HEK293 (cell line): ENCODE data around the gene MTOR.
A peak's percentile ranks its signal among the peaks of the same experiment; 100 is the strongest.
"Not testable (repeated sequence)": the region's sequence is repeated elsewhere in the genome, so short reads cannot be mapped to it uniquely, and the experiment has no call there.

Experiments
- CTCF ChIA-PET: fragments of 350-600 bp; formaldehyde crosslinking; extraction: SDS; loops from one replicate; lab custom pipeline; 2021; ENCODE audit warnings: antibody characterized with exemption; lab: Yijun Ruan, JAX
- POLR2A ChIA-PET: fragments of 300-600 bp; formaldehyde crosslinking; extraction: SDS; loops from one replicate; lab custom pipeline; 2020; ENCODE audit warnings: antibody characterized with exemption, inconsistent platforms; lab: Yijun Ruan, JAX
- H3K27ac ChIP-seq: fragments of 200-500 bp; sonication (Bioruptor generic); 2 replicates; pipeline ENCODE4 v1.5.1; 2014; ENCODE audit warnings: low read depth, low read length, control low read depth, inconsistent platforms; ENCODE audit errors: extremely low read depth
- H3K36me3 ChIP-seq, 2 experiments: fragments of 200-500 bp in 1 of 2; sonication (Bioruptor generic) in 1 of 2; 1 replicate in 1 of 2; 2 replicates in 1 of 2; pipeline ENCODE4 v1.5.1; 2014 to 2017; ENCODE audit warnings: inconsistent platforms in 2 of 2, low read length in 2 of 2; ENCODE audit not compliant: control insufficient read depth in 2 of 2, insufficient read depth in 1 of 2
- H3K4me1 ChIP-seq: fragments of 200-500 bp; sonication (Bioruptor generic); 2 replicates; pipeline ENCODE4 v1.5.1; 2014; ENCODE audit warnings: mild to moderate bottlenecking, low read length, inconsistent platforms; ENCODE audit not compliant: control insufficient read depth, insufficient read depth
- H3K4me3 ChIP-seq: 2 replicates; pipeline ENCODE4 v1.5.1; 2011; ENCODE audit warnings: low read depth, mild to moderate bottlenecking, control low read depth, low read length, moderate library complexity
- H3K9me3 ChIP-seq: fragments of 200-500 bp; sonication (Bioruptor generic); 2 replicates; pipeline ENCODE4 v1.5.1; 2014; ENCODE audit warnings: low read depth, low read length, inconsistent platforms; ENCODE audit not compliant: control insufficient read depth, insufficient read depth
- GFI1B ChIP-seq: fragments of 450-650 bp; formaldehyde crosslinking; IDR thresholded peaks from 2 replicates; pipeline ENCODE4 v1.5.1; 2016; ENCODE audit warnings: missing biosample characterization, missing genetic modification characterization
- REPIN1 ChIP-seq: fragments of 450-650 bp; formaldehyde crosslinking; IDR thresholded peaks from 2 replicates; pipeline ENCODE4 v1.5.1; 2017; ENCODE audit warnings: missing biosample characterization, missing genetic modification characterization, low read depth
- ZBTB20 ChIP-seq: fragments of 450-650 bp; formaldehyde crosslinking; IDR thresholded peaks from 2 replicates; pipeline ENCODE4 v1.5.1; 2016; ENCODE audit warnings: missing biosample characterization, missing genetic modification characterization
- ZBTB48 ChIP-seq: fragments of 450-650 bp; formaldehyde crosslinking; IDR thresholded peaks from 2 replicates; pipeline ENCODE4 v1.5.1; 2016; ENCODE audit warnings: missing biosample characterization, missing genetic modification characterization
- ZBTB8A ChIP-seq: fragments of 450-650 bp; formaldehyde crosslinking; IDR thresholded peaks from 2 replicates; pipeline ENCODE4 v1.5.1; 2016; ENCODE audit warnings: missing biosample characterization, missing genetic modification characterization
- ZNF341 ChIP-seq: fragments of 450-650 bp; formaldehyde crosslinking; IDR thresholded peaks from 2 replicates; pipeline ENCODE4; 2016; ENCODE audit warnings: low read depth, missing biosample characterization, missing genetic modification characterization
- ZNF510 ChIP-seq: fragments of 450-650 bp; formaldehyde crosslinking; IDR thresholded peaks from 2 replicates; pipeline ENCODE4 v1.5.1; 2018; ENCODE audit warnings: mild to moderate bottlenecking, missing genetic modification characterization, missing biosample characterization; ENCODE audit not compliant: insufficient replicate concordance
- ZNF548 ChIP-seq: fragments of 450-650 bp; formaldehyde crosslinking; IDR thresholded peaks from 2 replicates; pipeline ENCODE4 v1.5.1; 2016; ENCODE audit warnings: missing biosample characterization, missing genetic modification characterization
- ZNF792 ChIP-seq: fragments of 450-650 bp; formaldehyde crosslinking; IDR thresholded peaks from 2 replicates; pipeline ENCODE4 v1.5.1; 2016; ENCODE audit warnings: missing biosample characterization, missing genetic modification characterization
- ZNF837 ChIP-seq: fragments of 450-650 bp; formaldehyde crosslinking; IDR thresholded peaks from 2 replicates; pipeline ENCODE4 v1.5.1; 2016; ENCODE audit warnings: missing biosample characterization, missing genetic modification characterization
- ZSCAN16 ChIP-seq: fragments of 450-650 bp; formaldehyde crosslinking; IDR thresholded peaks from 2 replicates; pipeline ENCODE4 v1.5.1; 2016; ENCODE audit warnings: missing biosample characterization, missing genetic modification characterization
- TF ChIP-seq, protein P1 (sequence below): IDR thresholded peaks from 2 replicates; pipeline ENCODE4 v1.6.1; 2011; ENCODE audit warnings: mild to moderate bottlenecking, low read depth, low read length, borderline replicate concordance
- TF ChIP-seq, protein P2 (sequence below): fragments of 450-650 bp; formaldehyde crosslinking; IDR thresholded peaks from 2 replicates; pipeline ENCODE4 v1.5.0; 2017; ENCODE audit warnings: missing biosample characterization, missing genetic modification characterization, borderline replicate concordance
- TF ChIP-seq, protein P3 (sequence below): fragments of 450-650 bp; formaldehyde crosslinking; IDR thresholded peaks from 2 replicates; pipeline ENCODE4 v1.5.1; 2017; ENCODE audit warnings: missing biosample characterization, missing genetic modification characterization
- TF ChIP-seq, protein P4 (sequence below): fragments of 450-650 bp; formaldehyde crosslinking; IDR thresholded peaks from 2 replicates; pipeline ENCODE4 v1.5.1; 2016; ENCODE audit warnings: missing biosample characterization, missing genetic modification characterization
- TF ChIP-seq, protein P5 (sequence below): fragments of 450-650 bp; formaldehyde crosslinking; IDR thresholded peaks from 2 replicates; pipeline ENCODE4 v1.5.1; 2016; ENCODE audit warnings: missing biosample characterization, missing genetic modification characterization

The MTOR gene

DNA sequence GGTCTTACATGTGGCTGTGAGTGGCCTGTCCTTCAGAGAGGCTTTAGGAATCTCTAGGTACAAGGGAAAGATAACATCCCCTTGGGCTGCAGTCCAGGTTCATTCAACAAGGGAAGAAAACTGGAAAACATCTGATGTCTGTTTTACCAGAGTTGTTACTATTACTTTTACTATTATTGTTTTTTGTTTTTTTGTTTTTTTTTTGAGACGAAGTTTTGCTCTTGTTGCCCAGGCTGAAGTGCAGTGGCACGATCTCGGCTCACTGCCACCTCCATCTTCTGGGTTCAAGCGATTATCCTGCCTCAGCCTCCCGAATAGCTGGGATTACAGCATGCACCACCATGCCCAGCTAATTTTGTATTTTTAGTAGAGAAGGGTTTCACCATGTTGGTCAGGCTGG, 35.4 kb upstream of the MTOR start:
- H3K27ac ChIP-seq, POLR2A ChIA-PET, CTCF ChIA-PET, H3K4me1 ChIP-seq, H3K4me3 ChIP-seq, H3K9me3 ChIP-seq: not testable (repeated sequence)
- TF ChIP-seq REPIN1 (tag by site-specific recombination): peak; percentile 93; the same call in 1 of the 2 replicates
- peaks cover 0 to 25% of the 10 kb centered on the region in 2 experiments; a peak in 1 of 3 replicates for H3K36me3 ChIP-seq

DNA sequence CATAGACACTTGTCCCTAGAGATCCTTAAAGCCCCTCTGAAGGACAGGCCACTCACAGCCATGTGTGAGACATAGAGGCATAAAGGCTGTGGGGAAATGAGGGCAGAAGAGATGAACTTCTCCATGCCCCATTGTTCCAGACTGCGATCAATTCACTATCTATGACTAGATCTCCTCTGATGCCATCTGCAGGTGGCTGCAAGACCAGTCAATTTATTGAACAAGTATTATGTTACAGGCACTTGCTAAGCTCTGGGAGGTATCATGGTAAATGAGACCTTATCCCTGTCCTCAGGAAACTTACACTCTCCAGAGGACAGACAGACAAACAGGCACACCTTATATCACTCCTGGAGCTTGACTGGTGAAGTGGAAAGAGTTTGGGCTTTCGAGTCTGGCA, 33.6 kb upstream of the MTOR start:
- TF ChIP-seq ZNF837 (tag by site-specific recombination): no peak
- TF ChIP-seq, protein P1, sequence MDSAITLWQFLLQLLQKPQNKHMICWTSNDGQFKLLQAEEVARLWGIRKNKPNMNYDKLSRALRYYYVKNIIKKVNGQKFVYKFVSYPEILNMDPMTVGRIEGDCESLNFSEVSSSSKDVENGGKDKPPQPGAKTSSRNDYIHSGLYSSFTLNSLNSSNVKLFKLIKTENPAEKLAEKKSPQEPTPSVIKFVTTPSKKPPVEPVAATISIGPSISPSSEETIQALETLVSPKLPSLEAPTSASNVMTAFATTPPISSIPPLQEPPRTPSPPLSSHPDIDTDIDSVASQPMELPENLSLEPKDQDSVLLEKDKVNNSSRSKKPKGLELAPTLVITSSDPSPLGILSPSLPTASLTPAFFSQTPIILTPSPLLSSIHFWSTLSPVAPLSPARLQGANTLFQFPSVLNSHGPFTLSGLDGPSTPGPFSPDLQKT: no peak
- no peak for TF ChIP-seq ZBTB20 (tag by site-specific recombination)
- no peak for TF ChIP-seq ZBTB8A (tag by site-specific recombination)
- TF ChIP-seq ZNF548 (tag by site-specific recombination): no peak
- TF ChIP-seq, protein P2, sequence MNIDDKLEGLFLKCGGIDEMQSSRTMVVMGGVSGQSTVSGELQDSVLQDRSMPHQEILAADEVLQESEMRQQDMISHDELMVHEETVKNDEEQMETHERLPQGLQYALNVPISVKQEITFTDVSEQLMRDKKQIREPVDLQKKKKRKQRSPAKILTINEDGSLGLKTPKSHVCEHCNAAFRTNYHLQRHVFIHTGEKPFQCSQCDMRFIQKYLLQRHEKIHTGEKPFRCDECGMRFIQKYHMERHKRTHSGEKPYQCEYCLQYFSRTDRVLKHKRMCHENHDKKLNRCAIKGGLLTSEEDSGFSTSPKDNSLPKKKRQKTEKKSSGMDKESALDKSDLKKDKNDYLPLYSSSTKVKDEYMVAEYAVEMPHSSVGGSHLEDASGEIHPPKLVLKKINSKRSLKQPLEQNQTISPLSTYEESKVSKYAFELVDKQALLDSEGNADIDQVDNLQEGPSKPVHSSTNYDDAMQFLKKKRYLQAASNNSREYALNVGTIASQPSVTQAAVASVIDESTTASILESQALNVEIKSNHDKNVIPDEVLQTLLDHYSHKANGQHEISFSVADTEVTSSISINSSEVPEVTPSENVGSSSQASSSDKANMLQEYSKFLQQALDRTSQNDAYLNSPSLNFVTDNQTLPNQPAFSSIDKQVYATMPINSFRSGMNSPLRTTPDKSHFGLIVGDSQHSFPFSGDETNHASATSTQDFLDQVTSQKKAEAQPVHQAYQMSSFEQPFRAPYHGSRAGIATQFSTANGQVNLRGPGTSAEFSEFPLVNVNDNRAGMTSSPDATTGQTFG (tag by site-specific recombination): no peak
- no peak for TF ChIP-seq ZNF510 (tag by site-specific recombination)
- TF ChIP-seq GFI1B: no peak
- TF ChIP-seq, protein P3, sequence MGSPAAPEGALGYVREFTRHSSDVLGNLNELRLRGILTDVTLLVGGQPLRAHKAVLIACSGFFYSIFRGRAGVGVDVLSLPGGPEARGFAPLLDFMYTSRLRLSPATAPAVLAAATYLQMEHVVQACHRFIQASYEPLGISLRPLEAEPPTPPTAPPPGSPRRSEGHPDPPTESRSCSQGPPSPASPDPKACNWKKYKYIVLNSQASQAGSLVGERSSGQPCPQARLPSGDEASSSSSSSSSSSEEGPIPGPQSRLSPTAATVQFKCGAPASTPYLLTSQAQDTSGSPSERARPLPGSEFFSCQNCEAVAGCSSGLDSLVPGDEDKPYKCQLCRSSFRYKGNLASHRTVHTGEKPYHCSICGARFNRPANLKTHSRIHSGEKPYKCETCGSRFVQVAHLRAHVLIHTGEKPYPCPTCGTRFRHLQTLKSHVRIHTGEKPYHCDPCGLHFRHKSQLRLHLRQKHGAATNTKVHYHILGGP: no peak
- no peak for TF ChIP-seq ZBTB48
- TF ChIP-seq ZNF792 (tag by site-specific recombination): no peak
- TF ChIP-seq ZSCAN16 (tag by site-specific recombination): no peak
- no peak for TF ChIP-seq ZNF341
- TF ChIP-seq, protein P4, sequence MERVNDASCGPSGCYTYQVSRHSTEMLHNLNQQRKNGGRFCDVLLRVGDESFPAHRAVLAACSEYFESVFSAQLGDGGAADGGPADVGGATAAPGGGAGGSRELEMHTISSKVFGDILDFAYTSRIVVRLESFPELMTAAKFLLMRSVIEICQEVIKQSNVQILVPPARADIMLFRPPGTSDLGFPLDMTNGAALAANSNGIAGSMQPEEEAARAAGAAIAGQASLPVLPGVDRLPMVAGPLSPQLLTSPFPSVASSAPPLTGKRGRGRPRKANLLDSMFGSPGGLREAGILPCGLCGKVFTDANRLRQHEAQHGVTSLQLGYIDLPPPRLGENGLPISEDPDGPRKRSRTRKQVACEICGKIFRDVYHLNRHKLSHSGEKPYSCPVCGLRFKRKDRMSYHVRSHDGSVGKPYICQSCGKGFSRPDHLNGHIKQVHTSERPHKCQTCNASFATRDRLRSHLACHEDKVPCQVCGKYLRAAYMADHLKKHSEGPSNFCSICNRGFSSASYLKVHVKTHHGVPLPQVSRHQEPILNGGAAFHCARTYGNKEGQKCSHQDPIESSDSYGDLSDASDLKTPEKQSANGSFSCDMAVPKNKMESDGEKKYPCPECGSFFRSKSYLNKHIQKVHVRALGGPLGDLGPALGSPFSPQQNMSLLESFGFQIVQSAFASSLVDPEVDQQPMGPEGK (tag by site-specific recombination): no peak
- TF ChIP-seq, protein P5, sequence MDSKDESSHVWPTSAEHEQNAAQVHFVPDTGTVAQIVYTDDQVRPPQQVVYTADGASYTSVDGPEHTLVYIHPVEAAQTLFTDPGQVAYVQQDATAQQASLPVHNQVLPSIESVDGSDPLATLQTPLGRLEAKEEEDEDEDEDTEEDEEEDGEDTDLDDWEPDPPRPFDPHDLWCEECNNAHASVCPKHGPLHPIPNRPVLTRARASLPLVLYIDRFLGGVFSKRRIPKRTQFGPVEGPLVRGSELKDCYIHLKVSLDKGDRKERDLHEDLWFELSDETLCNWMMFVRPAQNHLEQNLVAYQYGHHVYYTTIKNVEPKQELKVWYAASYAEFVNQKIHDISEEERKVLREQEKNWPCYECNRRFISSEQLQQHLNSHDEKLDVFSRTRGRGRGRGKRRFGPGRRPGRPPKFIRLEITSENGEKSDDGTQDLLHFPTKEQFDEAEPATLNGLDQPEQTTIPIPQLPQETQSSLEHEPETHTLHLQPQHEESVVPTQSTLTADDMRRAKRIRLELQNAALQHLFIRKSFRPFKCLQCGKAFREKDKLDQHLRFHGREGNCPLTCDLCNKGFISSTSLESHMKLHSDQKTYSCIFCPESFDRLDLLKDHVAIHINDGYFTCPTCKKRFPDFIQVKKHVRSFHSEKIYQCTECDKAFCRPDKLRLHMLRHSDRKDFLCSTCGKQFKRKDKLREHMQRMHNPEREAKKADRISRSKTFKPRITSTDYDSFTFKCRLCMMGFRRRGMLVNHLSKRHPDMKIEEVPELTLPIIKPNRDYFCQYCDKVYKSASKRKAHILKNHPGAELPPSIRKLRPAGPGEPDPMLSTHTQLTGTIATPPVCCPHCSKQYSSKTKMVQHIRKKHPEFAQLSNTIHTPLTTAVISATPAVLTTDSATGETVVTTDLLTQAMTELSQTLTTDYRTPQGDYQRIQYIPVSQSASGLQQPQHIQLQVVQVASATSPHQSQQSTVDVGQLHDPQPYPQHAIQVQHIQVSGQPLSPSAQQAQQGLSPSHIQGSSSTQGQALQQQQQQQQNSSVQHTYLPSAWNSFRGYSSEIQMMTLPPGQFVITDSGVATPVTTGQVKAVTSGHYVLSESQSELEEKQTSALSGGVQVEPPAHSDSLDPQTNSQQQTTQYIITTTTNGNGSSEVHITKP (tag by site-specific recombination): no peak
- H3K9me3 ChIP-seq: no peaks in the 10 kb centered on the region
- no peak overlapping the region for H3K4me3 ChIP-seq
- ChIA-PET POLR2A (no interaction called here), CTCF (interaction anchor here (0.7 to 1.4 kb wide), 3 partner anchors 9 to 258 kb away, joined by 3 read pairs; no protein-coding TSS in a partner anchor)
- no peak overlapping the region for H3K27ac ChIP-seq
- H3K4me1 ChIP-seq: no peaks in the 10 kb centered on the region
- peaks cover under 1 to 25% of the 10 kb centered on the region in 2 experiments; a peak in 2 of 3 replicates for H3K36me3 ChIP-seq
